HL-60 (cell line): ENCODE data around the gene EFCAB6.

Experiments
- DNase-seq, 2 experiments: peaks; one replicate each; pipeline ENCODE4 v3.0.0-alpha.2; 2010 to 2020; ENCODE audit warnings: low read depth in 1 of 2, low spot score in 1 of 2
- H3K27ac ChIP-seq: fragments of 250-450 bp; sonication (Bioruptor Pico); replicated peaks from 2 replicates; pipeline ENCODE4 v1.5.1; 2020; ENCODE audit warnings: mild to moderate bottlenecking, moderate library complexity
- H3K27me3 ChIP-seq: fragments of 250-450 bp; sonication (Bioruptor Pico); 2 replicates; pipeline ENCODE4 v1.5.1; 2021; ENCODE audit warnings: mild to moderate bottlenecking, moderate library complexity; ENCODE audit not compliant: insufficient read depth, poor library complexity, severe bottlenecking
- H3K4me3 ChIP-seq: replicated peaks from 2 replicates; pipeline ENCODE4 v1.5.1; 2011; ENCODE audit warnings: mild to moderate bottlenecking, control low read depth, low read length; ENCODE audit not compliant: insufficient read depth
- CTCF ChIP-seq: IDR thresholded peaks from one replicate; pipeline ENCODE4 v1.5.1; 2011; ENCODE audit warnings: low read length, control low read depth, inconsistent platforms; ENCODE audit not compliant: insufficient read depth
- GABPA ChIP-seq: IDR thresholded peaks from 2 replicates; pipeline ENCODE4 v1.6.1; 2012; ENCODE audit warnings: low read depth
- POLR2AphosphoS5 ChIP-seq: IDR thresholded peaks from 2 replicates; pipeline ENCODE4 v1.6.1; 2012; ENCODE audit warnings: low read depth
- REST ChIP-seq: IDR thresholded peaks from 2 replicates; pipeline ENCODE4 v1.6.1; 2012; ENCODE audit warnings: low read depth; ENCODE audit not compliant: insufficient replicate concordance
- SPI1 ChIP-seq: IDR thresholded peaks from 2 replicates; pipeline ENCODE4 v1.6.1; 2012; ENCODE audit warnings: low read depth, mild to moderate bottlenecking, borderline replicate concordance

Gene EFCAB6

GRCh38 chr22:43844560-43845545 is 32.7 kb upstream of the EFCAB6 start:
- peaks cover 1% of the 10 kb centered on the region for H3K27me3 ChIP-seq
- no peak overlapping the region for H3K4me3 ChIP-seq
- no peak for DNase-seq
- TF ChIP-seq CTCF, result no peak
- TF ChIP-seq POLR2AphosphoS5, result no peak
- no peak for TF ChIP-seq GABPA
- TF ChIP-seq REST, result no peak
- TF ChIP-seq SPI1, result no peak
- no peak overlapping the region for H3K27ac ChIP-seq

GRCh38 chr22:43843783-43844530 is 31.9 kb upstream of the EFCAB6 start:
- no peak for DNase-seq
- Histone ChIP-seq H3K27me3 (no peaks in the 10 kb centered on the region), H3K4me3 (no peak overlapping the region), H3K27ac (no peak overlapping the region)
- TF ChIP-seq POLR2AphosphoS5, result no peak
- no peak for TF ChIP-seq GABPA
- no peak for TF ChIP-seq CTCF
- no peak for TF ChIP-seq REST
- no peak for TF ChIP-seq SPI1

- Histone ChIP-seq H3K27ac (no peak overlapping the region), H3K4me3 (no peak overlapping the region), H3K27me3 (no peaks in the 10 kb centered on the region)
- TF ChIP-seq CTCF (no peak), GABPA (no peak), REST (no peak), POLR2AphosphoS5 (no peak), SPI1 (no peak)
- DNase-seq, result no peak
Measured at GRCh38 chr22:43841742-43842141, 29.6 kb upstream of the EFCAB6 start.
